ENCODE data around the gene CYP11A1.

DNA sequence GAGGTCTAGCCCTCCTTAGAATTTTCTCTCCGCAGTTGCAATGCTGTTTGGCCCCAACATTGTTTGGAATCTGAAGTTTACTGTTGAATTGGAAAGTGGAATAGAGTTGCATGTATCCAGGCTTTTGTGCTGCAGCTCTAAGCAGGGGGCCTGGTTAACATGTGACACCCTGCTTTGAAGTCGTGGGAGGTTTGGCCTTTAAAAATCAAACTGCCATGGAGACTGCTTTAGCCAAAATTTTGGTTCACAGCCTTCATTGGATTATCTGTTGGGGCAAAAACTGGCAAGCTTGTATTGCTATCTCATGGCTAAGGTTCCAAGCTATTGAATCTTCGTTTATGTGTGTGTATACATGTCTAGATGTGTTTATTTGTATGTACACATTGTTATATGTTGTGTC lies 15.8 kb downstream of the CYP11A1 start:
- no peak for TF ChIP-seq ZNF274 (IDR thresholded peaks at IDR 0.05; ENCODE audit: insufficient read depth, insufficient read length)
- TF ChIP-seq, protein P1, sequence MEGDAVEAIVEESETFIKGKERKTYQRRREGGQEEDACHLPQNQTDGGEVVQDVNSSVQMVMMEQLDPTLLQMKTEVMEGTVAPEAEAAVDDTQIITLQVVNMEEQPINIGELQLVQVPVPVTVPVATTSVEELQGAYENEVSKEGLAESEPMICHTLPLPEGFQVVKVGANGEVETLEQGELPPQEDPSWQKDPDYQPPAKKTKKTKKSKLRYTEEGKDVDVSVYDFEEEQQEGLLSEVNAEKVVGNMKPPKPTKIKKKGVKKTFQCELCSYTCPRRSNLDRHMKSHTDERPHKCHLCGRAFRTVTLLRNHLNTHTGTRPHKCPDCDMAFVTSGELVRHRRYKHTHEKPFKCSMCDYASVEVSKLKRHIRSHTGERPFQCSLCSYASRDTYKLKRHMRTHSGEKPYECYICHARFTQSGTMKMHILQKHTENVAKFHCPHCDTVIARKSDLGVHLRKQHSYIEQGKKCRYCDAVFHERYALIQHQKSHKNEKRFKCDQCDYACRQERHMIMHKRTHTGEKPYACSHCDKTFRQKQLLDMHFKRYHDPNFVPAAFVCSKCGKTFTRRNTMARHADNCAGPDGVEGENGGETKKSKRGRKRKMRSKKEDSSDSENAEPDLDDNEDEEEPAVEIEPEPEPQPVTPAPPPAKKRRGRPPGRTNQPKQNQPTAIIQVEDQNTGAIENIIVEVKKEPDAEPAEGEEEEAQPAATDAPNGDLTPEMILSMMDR (IDR thresholded peaks at IDR 0.05 in 2 of 3, conservative IDR thresholded peaks at IDR 0.05 in 1 of 3; ENCODE audit: control insufficient read depth in 2 of 3, extremely low read depth in 1 of 3, insufficient read depth in 1 of 3, low read depth in 3 of 3, low read length in 3 of 3), result no peak
